Hindlimb muscle (tissue), 1 donor: ENCODE results near the gene INTS6L. TPM values are rescaled to one million over a fixed set of nuclear protein-coding genes. Genes with fewer than 3 reads are reported as not detected.
A peak's percentile ranks its signal among the peaks of the same experiment; 100 is the strongest.

Source experiments
- DNase-seq: peaks from one replicate; pipeline ENCODE4 v3.0.0-alpha.2; 2013
- polyA plus RNA-seq: library from polyadenylated mRNA; unstranded; fragments of 120-200 nt; gene quantifications from one replicate; pipeline ENCODE4 v1.2.1, GENCODE V29; 2013; ENCODE audit not compliant: insufficient read length

INTS6L gene
- polyA plus RNA-seq, 1 donor = 8.7 TPM

GRCh38 chrX:135625995-135626394 lies 105.5 kb downstream of the INTS6L start:
- peak; percentile 4 for DNase-seq

GRCh38 chrX:135629342-135629741 lies 108.9 kb downstream of the INTS6L start:
- no peak for DNase-seq

Other genes with a start within 250 kb of the INTS6L start
- gene ETDC, start 211.2 kb upstream of the INTS6L start, polyA plus RNA-seq = not detected
- gene ZNF75D, start 176.6 kb upstream of the INTS6L start, polyA plus RNA-seq = 16.7 TPM
- 10.8 TPM for gene ZNF449, start 175.9 kb upstream of the INTS6L start, polyA plus RNA-seq
- gene SMIM10L2A, start 98.7 kb upstream of the INTS6L start, polyA plus RNA-seq = 2.6 TPM
- not detected for gene CT45A1, start 193.0 kb downstream of the INTS6L start, polyA plus RNA-seq
- gene CT45A3, start 247.5 kb downstream of the INTS6L start, polyA plus RNA-seq = 0.22 TPM